Glomerular visceral epithelial cell (primary cell): Measurements from ENCODE around the gene P3H3.
A peak's percentile ranks its signal among the peaks of the same experiment; 100 is the strongest.

Source experiments
- DNase-seq: peaks from one replicate; pipeline ENCODE4 v3.0.0-alpha.2; 2016; ENCODE audit errors: extremely low spot score

P3H3 gene

DNA sequence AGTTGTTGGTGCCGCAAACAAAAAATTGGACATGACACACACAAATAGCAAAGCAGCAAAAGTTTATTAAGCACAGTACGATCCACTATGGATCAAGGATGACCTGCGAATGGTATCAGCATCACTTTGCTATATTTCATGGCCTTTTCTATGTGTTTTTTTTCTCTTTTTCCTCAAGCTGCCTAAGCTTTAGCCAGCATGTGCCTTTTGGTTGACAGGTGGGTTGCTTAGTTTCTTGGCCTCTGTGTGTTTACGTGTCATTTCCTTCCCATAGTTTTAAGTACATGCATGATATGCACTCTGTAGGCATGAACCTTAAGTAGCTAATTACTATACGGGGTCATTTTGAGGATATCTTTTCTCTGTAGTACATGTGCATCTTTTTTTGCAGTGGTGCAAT lies 29.1 kb upstream of the P3H3 start:
- no peak for DNase-seq

DNA sequence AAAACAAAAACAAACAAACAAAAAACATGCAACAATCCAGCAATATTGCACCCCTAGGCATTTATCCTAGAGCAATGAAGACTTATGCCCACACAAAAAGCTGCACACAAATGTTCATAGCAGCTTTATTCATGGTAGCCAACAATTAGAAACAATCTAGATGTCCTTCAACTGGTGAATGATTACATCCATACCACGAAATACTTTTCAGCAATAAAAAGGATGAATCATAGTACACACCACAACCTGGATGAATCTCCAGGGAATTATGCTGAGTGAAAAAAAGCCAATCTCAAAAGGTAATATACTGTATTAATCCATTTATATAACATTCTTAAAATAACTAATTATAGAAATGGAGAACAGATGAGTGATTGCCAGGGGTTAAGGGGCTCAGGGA lies 21.0 kb upstream of the P3H3 start:
- no peak for DNase-seq

DNA sequence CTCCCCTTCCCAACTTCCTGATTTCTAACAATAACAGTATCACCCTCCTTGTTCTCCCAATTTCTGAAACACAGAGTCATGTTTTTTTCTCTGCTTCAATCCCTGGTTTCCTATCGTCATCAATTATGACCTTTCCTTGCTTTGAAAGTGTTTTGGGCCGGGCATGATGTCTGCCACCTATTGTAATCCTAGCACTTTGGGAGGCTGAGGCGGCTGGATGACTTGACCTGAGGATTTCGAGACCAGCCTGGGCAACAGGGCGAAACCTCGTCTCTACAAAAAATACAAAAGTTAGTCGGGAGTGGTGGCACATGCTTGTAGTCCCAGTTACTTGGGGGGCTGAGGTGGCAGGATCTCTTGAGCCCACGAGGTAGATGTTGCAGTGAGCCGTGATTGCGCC lies 19.2 kb upstream of the P3H3 start:
- no peak for DNase-seq

GRCh38 chr12:6810758-6811157 lies 17.4 kb upstream of the P3H3 start:
- no peak for DNase-seq

DNA sequence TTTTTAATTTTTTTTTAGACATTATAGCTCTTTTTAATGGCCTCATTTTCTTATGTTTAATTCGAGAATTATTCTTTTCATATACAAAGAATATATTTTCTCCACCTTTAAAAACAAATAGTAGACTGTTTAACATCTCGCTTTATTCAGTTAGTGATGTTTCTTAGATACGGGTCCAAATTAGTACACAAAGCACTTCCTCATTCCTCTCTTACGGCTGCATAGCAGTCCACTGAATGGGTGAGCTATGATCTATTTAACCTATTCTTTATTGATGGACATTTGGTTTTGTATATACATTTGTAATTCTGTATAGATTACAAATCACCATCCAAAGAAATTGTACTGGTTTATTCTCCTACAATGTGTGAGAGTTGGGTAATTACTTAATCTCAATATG lies 14.8 kb upstream of the P3H3 start:
- DNase-seq = no peak

DNA sequence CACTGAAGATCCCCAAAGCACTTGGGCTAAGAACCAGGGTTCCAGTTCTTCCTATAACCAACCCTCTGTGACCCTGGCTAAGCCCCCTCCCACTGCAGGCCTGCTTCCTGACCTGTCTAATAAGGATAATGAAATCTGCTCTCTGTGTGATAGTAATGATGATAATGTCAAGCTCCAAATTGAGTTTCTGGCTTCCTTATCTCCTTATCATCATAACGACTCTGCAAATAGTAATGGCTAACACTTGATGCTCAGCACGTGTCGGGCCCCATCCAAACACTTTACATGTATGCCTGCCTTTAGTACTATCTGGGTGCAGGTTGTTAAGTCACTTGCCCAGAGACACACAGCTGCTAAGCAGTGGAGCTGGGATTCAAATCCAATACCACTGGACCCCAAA lies 11.6 kb upstream of the P3H3 start:
- DNase-seq = no peak

DNA sequence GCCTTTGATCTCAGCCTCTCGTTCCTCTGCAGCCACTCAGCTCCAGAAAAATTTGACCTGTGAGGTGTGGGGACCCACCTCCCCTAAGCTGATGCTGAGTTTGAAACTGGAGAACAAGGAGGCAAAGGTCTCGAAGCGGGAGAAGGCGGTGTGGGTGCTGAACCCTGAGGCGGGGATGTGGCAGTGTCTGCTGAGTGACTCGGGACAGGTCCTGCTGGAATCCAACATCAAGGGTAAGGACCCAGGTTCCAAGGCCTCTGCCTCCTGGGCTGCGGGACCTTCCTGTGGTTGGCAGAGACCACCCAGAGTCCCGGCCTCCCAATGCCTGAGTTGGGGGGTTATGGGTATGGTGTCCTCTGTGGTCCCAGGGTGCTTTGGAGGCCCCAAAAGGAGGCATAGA lies 11.1 kb upstream of the P3H3 start:
- DNase-seq = no peak

- no peak for DNase-seq
Observed at GRCh38 chr12:6817662-6818157, 10.5 kb upstream of the P3H3 start.

GRCh38 chr12:6818222-6818621 lies 10.0 kb upstream of the P3H3 start:
- no peak for DNase-seq

- DNase-seq = no peak
Observed at GRCh38 chr12:6818645-6819044, 9.6 kb upstream of the P3H3 start.

DNA sequence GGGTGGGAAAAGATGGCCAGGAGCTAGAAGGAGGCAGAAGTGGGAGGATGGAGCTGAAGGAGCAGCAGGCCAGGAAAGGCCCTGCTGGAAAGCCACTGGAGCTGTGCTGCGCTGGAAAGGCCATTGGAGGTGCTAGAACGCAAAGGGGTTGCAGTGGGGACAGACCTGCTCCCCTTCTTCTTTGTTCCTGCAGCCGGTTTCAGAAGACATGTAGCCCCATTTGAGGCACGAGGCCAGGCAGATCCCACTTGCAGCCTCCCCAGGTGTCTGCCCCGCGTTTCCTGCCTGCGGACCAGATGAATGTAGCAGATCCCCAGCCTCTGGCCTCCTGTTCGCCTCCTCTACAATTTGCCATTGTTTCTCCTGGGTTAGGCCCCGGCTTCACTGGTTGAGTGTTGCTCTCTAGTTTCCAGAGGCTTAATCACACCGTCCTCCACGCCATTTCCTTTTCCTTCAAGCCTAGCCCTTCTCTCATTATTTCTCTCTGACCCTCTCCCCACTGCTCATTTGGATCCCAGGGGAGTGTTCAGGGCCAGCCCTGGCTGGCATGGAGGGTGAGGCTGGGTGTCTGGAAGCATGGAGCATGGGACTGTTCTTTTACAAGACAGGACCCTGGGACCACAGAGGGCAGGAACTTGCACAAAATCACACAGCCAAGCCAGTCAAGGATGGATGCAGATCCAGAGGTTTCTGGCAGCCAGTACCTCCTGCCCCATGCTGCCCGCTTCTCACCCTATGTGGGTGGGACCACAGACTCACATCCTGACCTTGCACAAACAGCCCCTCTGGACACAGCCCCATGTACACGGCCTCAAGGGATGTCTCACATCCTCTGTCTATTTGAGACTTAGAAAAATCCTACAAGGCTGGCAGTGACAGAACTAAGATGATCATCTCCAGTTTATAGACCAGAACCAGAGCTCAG lies 8.8 kb upstream of the P3H3 start:
- no peak for DNase-seq

DNA sequence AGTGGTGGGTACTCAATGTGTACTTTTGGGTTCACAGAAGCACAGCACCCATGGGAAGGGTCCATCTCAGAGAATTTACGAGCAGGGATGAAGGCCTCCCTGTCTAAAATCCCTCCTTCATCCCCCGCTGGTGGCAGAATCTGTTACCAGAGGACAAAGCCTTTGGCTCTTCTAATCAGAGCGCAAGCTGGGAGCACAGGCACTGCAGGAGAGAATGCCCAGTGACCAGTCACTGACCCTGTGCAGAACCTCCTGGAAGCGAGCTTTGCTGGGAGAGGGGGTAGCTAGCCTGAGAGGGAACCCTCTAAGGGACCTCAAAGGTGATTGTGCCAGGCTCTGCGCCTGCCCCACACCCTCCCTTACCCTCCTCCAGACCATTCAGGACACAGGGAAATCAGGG lies 8.0 kb upstream of the P3H3 start:
- DNase-seq = no peak

DNA sequence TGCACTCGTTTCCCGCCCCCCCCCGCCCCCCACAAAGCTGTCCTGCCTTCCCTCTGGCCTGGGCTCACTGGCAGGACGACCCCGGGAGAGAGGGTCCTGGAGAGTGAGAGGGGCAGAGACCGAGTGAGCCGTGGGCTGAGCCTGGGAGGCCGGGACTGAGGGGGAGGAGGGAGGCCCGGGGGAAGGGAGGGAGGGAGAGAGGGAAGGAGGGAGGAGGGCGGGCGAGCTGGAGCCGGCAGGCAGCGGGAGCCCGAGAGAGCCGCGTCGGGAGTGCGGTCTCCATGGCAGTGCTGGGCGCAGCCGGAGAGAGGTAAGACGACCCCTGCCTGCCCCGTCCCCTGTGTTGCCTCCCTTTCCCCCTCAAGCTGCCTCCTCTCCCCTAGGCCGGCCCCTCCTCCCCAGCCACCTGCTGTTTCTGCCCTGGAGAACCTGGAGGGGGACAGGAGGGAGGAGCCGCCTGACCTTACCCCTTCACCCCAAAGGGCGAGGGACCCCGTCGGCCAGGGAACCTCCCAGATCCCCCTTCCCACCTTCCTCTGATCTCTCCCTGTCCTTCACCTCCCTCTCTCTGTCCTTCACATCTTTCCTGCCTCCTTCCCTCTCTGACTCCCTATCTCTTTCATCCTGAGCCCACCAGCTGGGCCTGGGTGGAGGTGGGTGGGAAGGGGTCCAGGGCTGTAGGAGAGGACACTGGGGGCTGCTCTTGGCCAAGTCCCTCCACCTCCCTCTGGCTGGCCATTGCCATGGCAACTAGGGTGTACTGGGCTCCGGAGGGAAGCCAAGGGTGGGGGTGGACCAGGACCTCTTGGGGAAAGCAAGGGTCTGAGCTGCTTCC lies 6.4 kb upstream of the P3H3 start, which contains the start of gene GPR162:
TSS of gene GPR162 (plus strand) at position 231 of the 835 bp plus-strand sequence. CDS start 2,078 bp downstream, outside the sequence.
- DNase-seq = peak; percentile 41

DNA sequence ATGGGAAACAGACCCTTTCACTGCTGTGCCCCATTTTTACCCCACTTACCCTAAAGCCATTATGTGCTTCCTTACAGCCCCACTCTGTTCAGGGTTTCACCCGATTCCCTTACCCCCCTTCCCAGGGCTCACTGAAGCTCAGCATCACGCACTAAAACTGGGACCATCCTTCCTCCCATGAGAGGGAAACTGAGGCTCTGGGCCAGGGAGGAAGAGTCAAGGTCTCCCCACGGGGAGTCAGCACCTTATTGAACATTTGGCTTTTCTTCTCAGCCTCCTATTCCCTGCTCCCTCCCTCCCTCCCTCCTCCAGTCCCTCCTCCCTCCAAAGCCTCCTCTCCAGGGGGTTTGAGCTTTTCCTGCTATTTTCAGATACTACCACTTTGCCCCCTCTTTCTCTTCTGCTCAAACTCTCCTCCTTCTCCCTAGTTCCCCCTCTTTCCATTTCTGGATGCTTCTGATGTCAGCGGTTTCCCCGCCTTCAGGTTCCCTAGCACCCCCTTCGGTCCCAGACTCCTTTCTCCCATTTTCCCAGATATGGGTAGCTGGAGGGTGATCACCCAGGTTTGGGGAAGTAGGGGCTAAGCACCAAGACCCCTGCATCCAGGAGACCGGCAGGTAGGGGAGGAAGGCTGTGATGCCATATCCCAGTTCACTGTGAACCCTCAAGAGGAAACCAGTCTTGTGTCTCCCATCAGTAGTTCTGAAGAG lies 5.6 kb upstream of the P3H3 start:
- DNase-seq = no peak

DNA sequence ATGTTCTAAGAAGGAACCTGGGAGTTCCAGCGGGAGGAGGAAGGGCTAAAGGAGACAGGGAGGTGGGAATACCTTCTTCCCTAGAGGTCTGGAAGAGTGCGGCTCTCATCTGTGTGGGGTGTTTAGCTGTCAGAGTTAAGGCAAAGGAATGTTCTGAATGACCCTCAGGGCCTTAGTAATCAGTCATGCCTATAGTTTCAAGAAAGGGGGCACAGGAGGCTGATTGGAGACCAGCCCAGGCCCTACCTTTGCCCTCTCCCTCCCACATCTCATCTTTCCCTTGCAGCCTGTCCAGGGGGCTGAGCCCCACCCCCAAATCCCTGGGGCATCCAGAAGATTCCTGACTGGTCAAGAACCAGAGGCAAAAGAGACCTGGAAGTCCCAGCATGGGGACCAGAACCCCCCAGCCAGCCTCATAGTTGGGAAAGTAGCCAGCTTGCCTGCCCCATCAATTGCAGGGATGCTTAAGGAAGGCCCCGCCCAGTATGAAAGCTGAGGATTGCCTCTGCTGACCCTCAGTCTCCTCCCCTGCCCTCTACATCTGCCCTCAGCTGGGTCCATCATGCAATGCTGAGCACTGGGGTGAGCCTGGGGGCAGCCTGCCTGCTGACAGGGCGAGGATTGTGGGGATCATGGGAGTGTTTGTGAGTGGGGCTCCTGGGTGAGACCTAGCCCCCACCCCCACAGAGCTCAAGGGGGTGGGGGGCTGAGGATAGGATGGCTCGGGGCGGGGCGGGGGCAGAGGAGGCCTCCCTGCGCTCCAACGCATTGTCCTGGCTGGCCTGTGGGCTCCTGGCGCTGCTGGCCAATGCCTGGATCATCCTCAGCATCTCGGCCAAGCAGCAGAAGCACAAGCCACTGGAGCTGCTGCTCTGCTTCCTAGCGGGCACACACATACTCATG lies 4.8 kb upstream of the P3H3 start:
- DNase-seq = no peak

DNA sequence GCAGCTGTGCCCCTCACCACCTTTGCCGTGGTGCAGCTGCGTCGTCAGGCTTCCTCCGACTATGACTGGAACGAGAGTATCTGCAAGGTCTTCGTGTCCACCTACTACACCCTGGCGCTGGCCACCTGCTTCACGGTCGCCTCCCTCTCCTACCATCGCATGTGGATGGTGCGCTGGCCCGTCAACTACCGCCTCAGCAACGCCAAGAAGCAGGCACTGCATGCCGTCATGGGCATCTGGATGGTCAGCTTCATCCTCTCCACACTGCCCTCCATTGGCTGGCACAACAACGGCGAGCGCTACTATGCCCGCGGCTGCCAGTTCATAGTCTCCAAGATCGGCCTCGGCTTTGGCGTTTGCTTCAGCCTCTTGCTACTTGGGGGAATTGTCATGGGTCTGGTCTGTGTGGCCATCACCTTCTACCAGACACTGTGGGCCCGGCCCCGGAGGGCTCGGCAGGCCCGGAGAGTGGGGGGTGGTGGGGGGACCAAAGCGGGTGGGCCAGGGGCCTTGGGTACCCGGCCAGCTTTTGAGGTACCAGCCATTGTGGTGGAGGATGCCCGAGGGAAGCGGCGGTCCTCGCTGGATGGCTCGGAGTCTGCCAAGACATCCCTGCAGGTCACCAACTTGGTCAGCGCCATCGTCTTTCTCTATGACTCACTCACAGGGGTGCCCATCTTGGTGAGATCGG lies 4.0 kb upstream of the P3H3 start:
- no peak for DNase-seq

- peak; percentile 42 for DNase-seq
Observed at GRCh38 chr12:6824901-6825381, 3.3 kb upstream of the P3H3 start.

DNA sequence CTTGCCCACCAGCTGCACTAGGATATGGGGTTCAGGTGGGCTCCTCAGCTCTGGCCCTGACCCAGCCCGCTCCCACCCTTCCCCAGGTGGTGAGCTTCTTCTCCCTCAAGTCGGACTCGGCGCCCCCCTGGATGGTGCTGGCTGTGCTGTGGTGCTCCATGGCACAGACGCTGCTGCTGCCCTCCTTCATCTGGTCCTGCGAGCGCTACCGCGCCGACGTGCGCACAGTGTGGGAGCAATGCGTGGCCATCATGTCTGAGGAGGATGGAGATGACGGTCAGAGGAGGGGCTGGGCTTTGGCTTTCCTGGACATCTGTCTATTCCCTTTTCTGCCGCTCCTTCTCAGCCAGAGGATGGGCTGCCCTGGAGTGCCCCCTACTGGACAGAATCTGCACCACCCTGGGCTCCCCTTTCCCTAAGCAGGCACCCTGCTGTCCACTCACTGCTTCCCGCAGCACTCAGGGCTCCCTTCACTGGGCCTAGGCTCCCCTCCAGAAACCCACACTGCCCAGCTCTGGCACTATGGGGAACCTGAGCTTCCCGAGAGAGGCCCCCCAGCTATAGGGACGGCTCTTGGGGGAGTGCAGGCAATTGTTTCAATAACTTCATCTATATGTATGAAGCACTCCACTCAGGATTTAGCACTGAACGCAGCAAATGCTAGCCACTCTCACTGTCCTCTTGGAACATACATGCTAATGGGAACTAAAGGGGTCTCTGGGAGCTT lies 2.6 kb upstream of the P3H3 start:
- DNase-seq = peak; percentile 85

DNA sequence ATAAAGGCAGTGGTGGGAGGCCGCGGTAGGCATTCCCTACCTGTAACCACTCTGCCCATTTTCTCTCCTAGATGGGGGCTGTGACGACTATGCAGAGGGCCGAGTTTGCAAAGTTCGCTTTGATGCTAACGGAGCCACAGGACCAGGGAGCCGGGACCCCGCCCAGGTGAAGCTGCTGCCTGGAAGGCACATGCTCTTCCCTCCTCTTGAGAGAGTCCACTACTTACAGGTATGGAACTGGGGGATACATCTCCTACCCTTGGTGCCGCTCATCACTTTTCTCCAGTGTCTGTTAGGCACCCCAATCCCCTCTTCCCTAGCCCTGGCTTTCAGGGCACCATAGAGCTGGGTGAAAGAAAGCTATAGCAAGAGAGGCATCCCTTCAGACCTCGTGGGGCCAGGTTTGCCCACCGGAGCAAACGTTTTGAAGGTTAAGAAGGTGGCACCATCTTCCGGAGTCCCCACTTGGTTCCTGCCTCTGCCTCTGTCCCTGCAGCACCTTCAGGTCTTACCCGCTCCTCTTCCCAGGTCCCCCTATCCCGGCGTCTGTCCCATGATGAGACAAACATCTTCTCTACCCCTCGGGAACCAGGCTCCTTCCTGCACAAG lies 2.0 kb upstream of the P3H3 start:
- DNase-seq = no peak
